HT1080 (cell line): ENCODE data around the gene PGBD2. TPM values are rescaled to one million over a fixed set of nuclear protein-coding genes. Genes with fewer than 3 reads are reported as not detected.
A peak's percentile ranks its signal among the peaks of the same experiment; 100 is the strongest.
"Not testable (repeated sequence)": the region's sequence is repeated elsewhere in the genome, so short reads cannot be mapped to it uniquely, and the experiment has no call there.

ENCODE experiments used
- DNase-seq: peaks from one replicate; pipeline ENCODE4 v3.0.0-alpha.2; 2015; ENCODE audit warnings: low read depth
- small RNA-seq: library from RNA; depleted of rRNA; stranded (forward); fragments of <200 nt; gene quantifications from one replicate; pipeline ENCODE3, GENCODE V24; 2014
- total RNA-seq: library from RNA; depleted of rRNA; stranded (reverse); fragments of >200 nt; shearing (Covaris generic); gene quantifications from 2 replicates; pipeline ENCODE4 v1.2.3, GENCODE V29; 2014; rRNA removed

PGBD2 gene
- total RNA-seq, 1 experiment from 2014 or later: 5.7 TPM

DNA sequence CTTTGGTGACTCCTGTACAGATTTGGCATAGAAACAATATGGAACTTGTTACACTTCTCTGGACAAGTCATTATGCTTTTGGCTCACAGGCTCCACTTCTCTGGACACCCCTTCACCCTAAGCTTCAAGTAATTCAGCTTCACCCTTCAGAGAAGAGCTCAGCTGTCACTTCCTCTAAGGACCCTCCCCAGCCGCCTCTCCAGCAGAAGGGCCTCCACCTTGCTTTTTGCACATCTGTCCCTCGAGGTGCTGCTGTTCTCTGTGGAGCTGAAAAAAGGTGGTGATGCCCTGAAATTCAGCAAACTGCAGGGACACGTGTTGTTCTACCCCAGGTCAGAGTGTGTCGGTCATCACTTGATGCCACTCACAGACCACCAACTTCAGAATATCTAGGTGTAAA lies 19.8 kb downstream of the PGBD2 start:
- DNase-seq: not testable (repeated sequence)

GRCh38 chr1:248926401-248927182 lies 20.6 kb downstream of the PGBD2 start:
- peak; percentile 73 for DNase-seq

- not testable (repeated sequence) for DNase-seq
Observed at GRCh38 chr1:248927283-248927682, 21.2 kb downstream of the PGBD2 start.

- DNase-seq: peak; percentile 39
Observed at GRCh38 chr1:248928122-248928521, 22.1 kb downstream of the PGBD2 start.

DNA sequence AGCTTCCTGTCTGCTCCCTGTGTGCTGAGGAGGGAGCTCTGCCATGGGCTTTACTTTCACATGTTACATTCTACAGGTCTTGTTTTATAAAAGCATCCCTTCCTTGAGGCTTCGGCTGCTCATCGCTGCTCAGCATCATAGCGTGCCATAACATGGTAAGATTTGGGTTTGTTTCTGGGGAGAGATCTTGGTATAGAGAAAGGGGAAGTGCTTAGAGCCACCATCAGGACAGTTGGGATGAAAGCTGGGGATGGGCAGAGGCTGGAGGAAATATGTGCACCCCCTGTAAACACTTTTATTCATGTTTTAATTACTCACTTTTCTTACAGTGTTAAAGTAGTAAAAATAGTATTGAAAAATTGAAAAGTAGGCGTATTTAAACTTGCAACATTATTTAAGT lies 24.0 kb downstream of the PGBD2 start:
- not testable (repeated sequence) for DNase-seq

DNA sequence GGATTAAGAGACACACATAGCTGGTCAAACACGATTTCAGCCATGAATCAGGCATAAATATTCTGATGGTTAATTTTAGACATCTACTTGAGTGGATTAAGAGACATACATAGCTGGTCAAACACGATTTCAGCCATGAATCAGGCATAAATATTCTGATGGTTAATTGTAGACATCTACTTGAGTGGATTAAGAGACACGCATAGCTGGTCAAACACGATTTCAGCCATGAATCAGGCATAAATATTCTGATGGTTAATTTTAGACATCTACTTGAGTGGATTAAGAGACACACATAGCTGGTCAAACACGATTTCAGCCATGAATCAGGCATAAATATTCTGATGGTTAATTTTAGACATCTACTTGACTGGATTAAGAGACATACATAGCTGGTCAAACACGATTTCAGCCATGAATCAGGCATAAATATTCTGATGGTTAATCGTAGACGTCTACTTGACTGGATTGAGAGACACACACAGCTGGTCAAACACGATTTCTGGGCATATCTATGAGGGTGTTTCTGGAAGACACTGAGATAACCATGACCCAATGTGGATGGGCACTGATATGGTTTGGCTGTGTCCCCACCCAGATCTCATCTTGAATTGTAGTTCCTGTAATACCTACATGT lies 32.3 kb downstream of the PGBD2 start:
- DNase-seq: not testable (repeated sequence)

- DNase-seq: not testable (repeated sequence)
Observed at GRCh38 chr1:248944134-248944999, 38.3 kb downstream of the PGBD2 start.

DNA sequence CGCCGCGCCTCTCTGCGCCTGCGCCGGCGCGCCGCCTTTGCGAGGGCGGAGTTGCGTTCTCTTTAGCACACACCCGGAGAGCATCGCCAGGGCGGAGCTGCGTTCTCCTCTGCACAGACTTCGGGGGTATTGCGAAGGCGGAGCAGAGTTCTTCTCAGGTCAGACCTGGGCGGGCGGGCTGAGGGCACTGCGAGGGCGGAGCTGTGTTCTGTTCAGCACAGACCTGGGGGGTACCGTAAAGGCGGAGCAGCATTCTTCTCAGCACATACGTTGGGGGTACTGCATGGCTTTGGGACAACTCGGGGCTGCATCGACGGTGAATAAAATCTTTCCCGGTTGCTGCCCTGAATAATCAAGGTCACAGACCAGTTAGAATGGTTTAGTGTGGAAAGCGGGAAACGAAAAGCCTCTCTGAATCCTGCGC lies 39.0 kb downstream of the PGBD2 start:
- not testable (repeated sequence) for DNase-seq

DNA sequence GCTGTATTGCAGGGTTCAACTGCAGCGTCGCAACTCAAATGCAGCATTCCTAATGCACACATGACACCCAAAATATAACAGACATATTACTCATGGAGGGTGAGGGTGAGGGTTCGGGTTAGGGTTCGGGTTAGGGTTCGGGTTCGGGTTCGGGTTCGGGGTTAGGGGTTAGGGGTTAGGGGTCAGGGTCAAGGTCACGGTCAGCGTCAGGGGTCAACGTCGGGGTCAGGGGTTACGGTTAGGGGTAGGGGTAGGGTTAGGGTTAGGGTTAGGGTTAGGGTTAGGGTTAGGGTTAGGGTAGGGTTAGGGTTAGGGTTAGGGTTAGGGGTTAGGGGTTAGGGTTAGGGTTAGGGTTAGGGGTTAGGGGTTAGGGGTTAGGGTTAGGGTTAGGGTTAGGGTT lies 39.4 kb downstream of the PGBD2 start:
- DNase-seq: not testable (repeated sequence)

DNA sequence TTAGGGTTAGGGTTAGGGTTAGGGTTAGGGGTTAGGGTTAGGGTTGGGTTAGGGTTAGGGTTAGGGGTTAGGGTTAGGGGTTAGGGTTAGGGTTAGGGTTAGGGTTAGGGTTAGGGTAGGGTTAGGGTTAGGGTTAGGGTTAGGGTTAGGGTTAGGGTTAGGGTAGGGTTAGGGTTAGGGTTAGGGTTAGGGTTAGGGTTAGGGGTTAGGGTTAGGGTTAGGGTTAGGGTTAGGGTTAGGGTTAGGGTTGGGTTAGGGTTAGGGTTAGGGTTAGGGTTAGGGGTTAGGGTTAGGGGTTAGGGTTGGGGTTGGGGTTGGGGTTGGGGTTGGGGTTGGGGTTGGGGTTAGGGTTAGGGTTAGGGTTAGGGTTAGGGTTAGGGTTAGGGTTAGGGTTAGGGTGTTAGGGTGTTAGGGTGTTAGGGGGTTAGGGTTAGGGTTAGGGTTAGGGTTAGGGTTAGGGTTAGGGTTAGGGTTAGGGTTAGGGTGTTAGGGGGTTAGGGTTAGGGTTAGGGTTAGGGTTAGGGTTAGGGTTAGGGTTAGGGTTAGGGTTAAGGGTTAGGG lies 39.9 kb downstream of the PGBD2 start:
- not testable (repeated sequence) for DNase-seq

Small RNA genes lying within 50 kb of the gene (small RNA-seq; reads per million reads assigned to genes)
- gene RNU6-1205P: not detected

Other genes starting within 250 kb of the PGBD2 start
- gene OR14I1, start 203.5 kb upstream of the PGBD2 start, total RNA-seq: not detected in 2 replicates
- gene LYPD8, start 150.5 kb upstream of the PGBD2 start, total RNA-seq: 2.0 and 3.8 TPM in 2 replicates
- gene SH3BP5L, start 80.3 kb upstream of the PGBD2 start, total RNA-seq: 29.2 and 36.2 TPM in 2 replicates
- 27.3 and 28.0 TPM in 2 replicates for gene ZNF672, start 68.0 kb upstream of the PGBD2 start, total RNA-seq
- 23.5 and 25.8 TPM in 2 replicates for gene ZNF692, start 47.1 kb upstream of the PGBD2 start, total RNA-seq